22Rv1 (cell line): ENCODE data around the gene TRAPPC2.

ENCODE experiments used
- H3K27ac ChIP-seq: fragments of 450-650 bp; 2 replicates; pipeline ENCODE4 v1.5.1; 2017
- CTCF ChIP-seq: fragments of 450-650 bp; IDR thresholded peaks from 2 replicates; pipeline ENCODE4 v1.5.1; 2017; ENCODE audit warnings: mild to moderate bottlenecking
- ZFX ChIP-seq: fragments of 450-650 bp; IDR thresholded peaks from 2 replicates; pipeline ENCODE4 v1.6.1; 2017; ENCODE audit warnings: antibody characterized with exemption, borderline replicate concordance

The TRAPPC2 gene

GRCh38 chrX:13734278-13735172, at the start of gene TRAPPC2, which contains the start of gene OFD1:
TSS of gene TRAPPC2 (minus strand) at chrX:13734620. CDS start at chrX:13719963, 14,657 bp downstream.
TSS of gene OFD1 (plus strand) at chrX:13734748. CDS start at chrX:13735072, 324 bp downstream.
- no peak for TF ChIP-seq CTCF
- no peak for TF ChIP-seq ZFX
- peak within 1 kb of the TSS; percentile 93 for H3K27ac ChIP-seq

GRCh38 chrX:13780868-13781427, 46.5 kb upstream of the TRAPPC2 start:
- TF ChIP-seq ZFX (no peak), CTCF (no peak)
- H3K27ac ChIP-seq, result no peak overlapping the region

GRCh38 chrX:13778916-13779315, 44.5 kb upstream of the TRAPPC2 start:
- H3K27ac ChIP-seq, result no peak overlapping the region
- TF ChIP-seq CTCF (no peak), ZFX (no peak)

GRCh38 chrX:13776387-13776786, 42.0 kb upstream of the TRAPPC2 start:
- TF ChIP-seq CTCF (no peak), ZFX (no peak)
- H3K27ac ChIP-seq, result no peak overlapping the region

- H3K27ac ChIP-seq, result no peak overlapping the region
- no peak for TF ChIP-seq CTCF
Observed at GRCh38 chrX:13775837-13776236, 41.4 kb upstream of the TRAPPC2 start.

GRCh38 chrX:13774696-13775095, 40.3 kb upstream of the TRAPPC2 start:
- H3K27ac ChIP-seq, result no peak overlapping the region
- no peak for TF ChIP-seq ZFX
- TF ChIP-seq CTCF, result no peak

GRCh38 chrX:13770013-13770535, 35.7 kb upstream of the TRAPPC2 start:
- H3K27ac ChIP-seq, result no peak overlapping the region
- TF ChIP-seq ZFX (no peak), CTCF (no peak)
